Neural cell (in vitro differentiated cells): Measurements from ENCODE around the gene ARHGEF10L. TPM values are rescaled to one million over a fixed set of nuclear protein-coding genes. Genes with fewer than 3 reads are reported as not detected.
"Not testable (repeated sequence)": the region's sequence is repeated elsewhere in the genome, so short reads cannot be mapped to it uniquely, and the experiment has no call there.

Source experiments
- H2AFZ ChIP-seq: fragments of 200-600, 300-800 bp; sonication (generic), shearing (Covaris generic); 2 replicates; pipeline ENCODE4 v1.6.0; 2014; ENCODE audit warnings: low read depth, mild to moderate bottlenecking, antibody characterized with exemption, low read length, moderate library complexity
- H3F3A ChIP-seq: fragments of 200-600 bp; shearing (Covaris generic); 2 replicates; pipeline ENCODE4 v1.6.1; 2016; ENCODE audit warnings: mild to moderate bottlenecking, moderate library complexity, mixed read lengths, antibody characterized with exemption, low read length; ENCODE audit not compliant: insufficient read depth, poor library complexity, severe bottlenecking
- H3K27ac ChIP-seq: fragments of 200-600, 300-800 bp; sonication (generic), shearing (Covaris generic); 2 replicates; pipeline ENCODE4 v1.5.1; 2014; ENCODE audit warnings: mild to moderate bottlenecking, low read length, moderate library complexity
- H3K27me3 ChIP-seq: fragments of 300-800, 200-600 bp; sonication (generic), shearing (Covaris generic); 2 replicates; pipeline ENCODE4 v1.6.0; 2014; ENCODE audit warnings: mild to moderate bottlenecking, low read depth, low read length, moderate library complexity; ENCODE audit not compliant: insufficient read depth
- H3K36me3 ChIP-seq: fragments of 300-800, 200-600 bp; sonication (generic), shearing (Covaris generic); 2 replicates; pipeline ENCODE4 v1.5.1; 2014; ENCODE audit warnings: mild to moderate bottlenecking, antibody characterized with exemption, low read length, moderate library complexity; ENCODE audit not compliant: insufficient read depth
- H3K4me2 ChIP-seq: fragments of 300-800, 200-600 bp; sonication (generic), shearing (Covaris generic); 2 replicates; pipeline ENCODE4 v1.6.0; 2014; ENCODE audit warnings: mild to moderate bottlenecking, low read length
- H3K4me3 ChIP-seq: fragments of 300-800, 200-600 bp; sonication (generic), shearing (Covaris generic); 2 replicates; pipeline ENCODE4 v1.5.1; 2014; ENCODE audit warnings: mild to moderate bottlenecking, low read length, moderate library complexity
- H3K79me2 ChIP-seq: fragments of 200-600 bp; shearing (Covaris generic); replicated peaks from 2 replicates; pipeline ENCODE4 v1.6.0; 2014; ENCODE audit warnings: mild to moderate bottlenecking, low read length, moderate library complexity; ENCODE audit not compliant: insufficient read depth
- H3K9ac ChIP-seq: fragments of 300-800, 200-600 bp; sonication (generic), shearing (Covaris generic); 2 replicates; pipeline ENCODE4 v1.6.1; 2016; ENCODE audit warnings: mild to moderate bottlenecking, low read length, mixed read lengths
- H3K9me2 ChIP-seq: fragments of 200-600 bp; shearing (Covaris generic); 2 replicates; pipeline ENCODE4 v1.6.1; 2016; ENCODE audit warnings: mild to moderate bottlenecking, low read length, mixed read lengths; ENCODE audit not compliant: insufficient read depth
- H3K9me3 ChIP-seq: fragments of 200-600, 300-800 bp; sonication (generic), shearing (Covaris generic); 2 replicates; pipeline ENCODE4 v1.6.1; 2016; ENCODE audit warnings: mild to moderate bottlenecking, mixed run types, low read length, moderate library complexity, mixed read lengths
- H4K20me1 ChIP-seq: fragments of 200-600 bp; shearing (Covaris generic); 2 replicates; pipeline ENCODE4 v1.6.1; 2016; ENCODE audit warnings: mild to moderate bottlenecking, mixed run types; ENCODE audit not compliant: insufficient read depth
- EP300 ChIP-seq: fragments of 450-650 bp; conservative IDR thresholded peaks from 2 replicates; pipeline ENCODE4 v1.6.1; 2014; ENCODE audit warnings: antibody characterized with exemption, mild to moderate bottlenecking, moderate library complexity; ENCODE audit not compliant: poor library complexity, severe bottlenecking
- EZH2 ChIP-seq: fragments of 200-600, 300-800 bp; shearing (Covaris generic), sonication (generic); IDR thresholded peaks from 2 replicates; pipeline ENCODE4 v1.6.1; 2014; ENCODE audit warnings: antibody characterized with exemption, low read length, borderline replicate concordance, mild to moderate bottlenecking; ENCODE audit not compliant: insufficient read depth, poor library complexity, severe bottlenecking
- MXI1 ChIP-seq: fragments of 450-650 bp; conservative IDR thresholded peaks from 2 replicates; pipeline ENCODE4 v1.6.1; 2014; ENCODE audit warnings: antibody characterized with exemption, mild to moderate bottlenecking; ENCODE audit not compliant: poor library complexity, severe bottlenecking
- POLR2AphosphoS5 ChIP-seq: IDR thresholded peaks from 2 replicates; pipeline ENCODE4 v1.6.1; 2012
- RAD21 ChIP-seq: fragments of 450-650 bp; conservative IDR thresholded peaks from 2 replicates; pipeline ENCODE4 v1.6.1; 2014; ENCODE audit warnings: antibody characterized with exemption, mild to moderate bottlenecking, moderate library complexity
- SMC3 ChIP-seq: fragments of 450-650 bp; conservative IDR thresholded peaks from 2 replicates; pipeline ENCODE4 v1.6.1; 2014; ENCODE audit warnings: antibody characterized with exemption, mild to moderate bottlenecking, moderate library complexity; ENCODE audit not compliant: poor library complexity
- TAF1 ChIP-seq: IDR thresholded peaks from 2 replicates; pipeline ENCODE4 v1.6.1; 2012; ENCODE audit warnings: low read depth
- polyA plus RNA-seq: library from polyadenylated mRNA; depleted of rRNA; stranded (reverse); fragments of >200 nt; gene quantifications from 2 replicates; pipeline ENCODE4 v1.2.3, GENCODE V29; 2014
- TF ChIP-seq, protein P1 (sequence below): fragments of 450-650 bp; IDR thresholded peaks from 2 replicates; pipeline ENCODE4 v1.5.1; 2014; ENCODE audit warnings: antibody characterized with exemption, mild to moderate bottlenecking, moderate library complexity; ENCODE audit not compliant: poor library complexity, severe bottlenecking
- TF ChIP-seq, protein P2 (sequence below): IDR thresholded peaks from 2 replicates; pipeline ENCODE4 v1.6.1; 2012; ENCODE audit warnings: borderline replicate concordance

ARHGEF10L gene
- polyA plus RNA-seq, 1 donor from 2014 or later, result 123 TPM

GRCh38 chr1:17744666-17745478 is 205.4 kb downstream of the ARHGEF10L start:
- Histone ChIP-seq H2AFZ (no peak overlapping the region), H3K9ac (no peak overlapping the region), H3F3A (no peaks in the 10 kb centered on the region), H4K20me1 (no peaks in the 10 kb centered on the region), H3K9me3 (no peaks in the 10 kb centered on the region), H3K4me3 (no peak overlapping the region), H3K79me2 (no peaks in the 10 kb centered on the region), H3K9me2 (no peaks in the 10 kb centered on the region), H3K4me2 (no peak overlapping the region), H3K27ac (no peak overlapping the region), H3K36me3 (no peaks in the 10 kb centered on the region), H3K27me3 (no peaks in the 10 kb centered on the region)
- TF ChIP-seq SMC3, result no peak
- no peak for TF ChIP-seq TAF1
- TF ChIP-seq, protein P1, sequence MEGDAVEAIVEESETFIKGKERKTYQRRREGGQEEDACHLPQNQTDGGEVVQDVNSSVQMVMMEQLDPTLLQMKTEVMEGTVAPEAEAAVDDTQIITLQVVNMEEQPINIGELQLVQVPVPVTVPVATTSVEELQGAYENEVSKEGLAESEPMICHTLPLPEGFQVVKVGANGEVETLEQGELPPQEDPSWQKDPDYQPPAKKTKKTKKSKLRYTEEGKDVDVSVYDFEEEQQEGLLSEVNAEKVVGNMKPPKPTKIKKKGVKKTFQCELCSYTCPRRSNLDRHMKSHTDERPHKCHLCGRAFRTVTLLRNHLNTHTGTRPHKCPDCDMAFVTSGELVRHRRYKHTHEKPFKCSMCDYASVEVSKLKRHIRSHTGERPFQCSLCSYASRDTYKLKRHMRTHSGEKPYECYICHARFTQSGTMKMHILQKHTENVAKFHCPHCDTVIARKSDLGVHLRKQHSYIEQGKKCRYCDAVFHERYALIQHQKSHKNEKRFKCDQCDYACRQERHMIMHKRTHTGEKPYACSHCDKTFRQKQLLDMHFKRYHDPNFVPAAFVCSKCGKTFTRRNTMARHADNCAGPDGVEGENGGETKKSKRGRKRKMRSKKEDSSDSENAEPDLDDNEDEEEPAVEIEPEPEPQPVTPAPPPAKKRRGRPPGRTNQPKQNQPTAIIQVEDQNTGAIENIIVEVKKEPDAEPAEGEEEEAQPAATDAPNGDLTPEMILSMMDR, result no peak
- TF ChIP-seq EP300, result no peak
- TF ChIP-seq, protein P2, sequence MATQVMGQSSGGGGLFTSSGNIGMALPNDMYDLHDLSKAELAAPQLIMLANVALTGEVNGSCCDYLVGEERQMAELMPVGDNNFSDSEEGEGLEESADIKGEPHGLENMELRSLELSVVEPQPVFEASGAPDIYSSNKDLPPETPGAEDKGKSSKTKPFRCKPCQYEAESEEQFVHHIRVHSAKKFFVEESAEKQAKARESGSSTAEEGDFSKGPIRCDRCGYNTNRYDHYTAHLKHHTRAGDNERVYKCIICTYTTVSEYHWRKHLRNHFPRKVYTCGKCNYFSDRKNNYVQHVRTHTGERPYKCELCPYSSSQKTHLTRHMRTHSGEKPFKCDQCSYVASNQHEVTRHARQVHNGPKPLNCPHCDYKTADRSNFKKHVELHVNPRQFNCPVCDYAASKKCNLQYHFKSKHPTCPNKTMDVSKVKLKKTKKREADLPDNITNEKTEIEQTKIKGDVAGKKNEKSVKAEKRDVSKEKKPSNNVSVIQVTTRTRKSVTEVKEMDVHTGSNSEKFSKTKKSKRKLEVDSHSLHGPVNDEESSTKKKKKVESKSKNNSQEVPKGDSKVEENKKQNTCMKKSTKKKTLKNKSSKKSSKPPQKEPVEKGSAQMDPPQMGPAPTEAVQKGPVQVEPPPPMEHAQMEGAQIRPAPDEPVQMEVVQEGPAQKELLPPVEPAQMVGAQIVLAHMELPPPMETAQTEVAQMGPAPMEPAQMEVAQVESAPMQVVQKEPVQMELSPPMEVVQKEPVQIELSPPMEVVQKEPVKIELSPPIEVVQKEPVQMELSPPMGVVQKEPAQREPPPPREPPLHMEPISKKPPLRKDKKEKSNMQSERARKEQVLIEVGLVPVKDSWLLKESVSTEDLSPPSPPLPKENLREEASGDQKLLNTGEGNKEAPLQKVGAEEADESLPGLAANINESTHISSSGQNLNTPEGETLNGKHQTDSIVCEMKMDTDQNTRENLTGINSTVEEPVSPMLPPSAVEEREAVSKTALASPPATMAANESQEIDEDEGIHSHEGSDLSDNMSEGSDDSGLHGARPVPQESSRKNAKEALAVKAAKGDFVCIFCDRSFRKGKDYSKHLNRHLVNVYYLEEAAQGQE, result no peak
- TF ChIP-seq EZH2, result no peak

- H3K79me2 ChIP-seq, result no peaks in the 10 kb centered on the region
- no peaks in the 10 kb centered on the region for H3K9me2 ChIP-seq
- H4K20me1 ChIP-seq, result no peaks in the 10 kb centered on the region
- no peak overlapping the region for H3K4me3 ChIP-seq
- H3K4me2 ChIP-seq, result no peak overlapping the region
- H3K27me3 ChIP-seq, result no peaks in the 10 kb centered on the region
- no peak overlapping the region for H2AFZ ChIP-seq
- H3K9me3 ChIP-seq, result no peaks in the 10 kb centered on the region
- TF ChIP-seq RAD21, result no peak
- TF ChIP-seq TAF1, result no peak
- no peak for TF ChIP-seq EP300
- TF ChIP-seq, protein P1, result no peak
- TF ChIP-seq EZH2, result no peak
- no peak for TF ChIP-seq POLR2AphosphoS5
- no peak for TF ChIP-seq MXI1
- TF ChIP-seq, protein P2, result no peak
- no peak for TF ChIP-seq SMC3
- H3F3A ChIP-seq, result no peaks in the 10 kb centered on the region
- no peak overlapping the region for H3K9ac ChIP-seq
- H3K27ac ChIP-seq, result no peak overlapping the region
- H3K36me3 ChIP-seq, result no peaks in the 10 kb centered on the region
Observed at GRCh38 chr1:17745479-17745955, 206.0 kb downstream of the ARHGEF10L start.

DNA sequence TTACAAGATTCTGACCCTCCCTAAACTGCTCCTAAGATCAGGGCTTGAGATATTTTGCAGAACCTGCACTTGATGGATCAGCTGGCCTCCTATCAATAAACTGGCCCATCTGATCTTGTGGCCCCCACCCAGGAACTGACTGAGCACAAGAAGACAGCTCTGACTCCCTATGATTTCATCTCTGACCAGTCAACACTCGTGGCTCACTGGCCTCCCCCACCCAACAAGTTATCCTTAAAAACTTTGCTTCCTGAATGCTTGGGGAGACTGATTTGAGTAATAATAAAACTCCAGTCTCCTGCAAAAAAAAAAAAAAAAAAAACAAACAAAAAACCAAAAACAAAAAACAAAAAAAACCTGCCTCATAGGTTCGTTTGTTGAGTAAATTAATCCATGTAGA is 206.8 kb downstream of the ARHGEF10L start:
- not testable (repeated sequence) for H3K4me2 ChIP-seq, H3K4me3 ChIP-seq, H3K27me3 ChIP-seq, H3K27ac ChIP-seq, H3K9me2 ChIP-seq, H3K9me3 ChIP-seq, H3K9ac ChIP-seq, H4K20me1 ChIP-seq, H2AFZ ChIP-seq, H3F3A ChIP-seq, H3K36me3 ChIP-seq, H3K79me2 ChIP-seq
